Mucosa of descending colon (tissue), 3 donors: ENCODE measurements around the gene LAMTOR4. TPM values are rescaled to one million over a fixed set of nuclear protein-coding genes. Genes with fewer than 3 reads are reported as not detected.

Experiments used
- ATAC-seq: fragments of 200-7000 bp; cut with Tn5 transposase; one replicate; pipeline ENCODE4 v1.9.1; 2020; ENCODE audit warnings: mild to moderate bottlenecking, moderate library complexity
- DNase-seq, 3 donors: peaks; one replicate each; pipeline ENCODE4 v3.0.0-alpha.2; 2020
- H3K36me3 ChIP-seq: fragments of 200-600 bp; one replicate; pipeline ENCODE4 v1.8.0; 2021; ENCODE audit warnings: low read depth, mild to moderate bottlenecking
- H3K4me1 ChIP-seq: fragments of 200-600 bp; one replicate; pipeline ENCODE4 v1.8.0; 2021; ENCODE audit warnings: low read depth, mild to moderate bottlenecking
- H3K4me3 ChIP-seq: fragments of 200-600 bp; one replicate; pipeline ENCODE4 v1.8.0; 2021; ENCODE audit warnings: mild to moderate bottlenecking
- H3K9me3 ChIP-seq: fragments of 200-600 bp; one replicate; pipeline ENCODE4 v1.8.0; 2021; ENCODE audit warnings: mild to moderate bottlenecking
- intact Hi-C, 2 donors: fragments of 100-400 bp; cut with DNase I in 1 of 2; cut with micrococcal nuclease in 1 of 2; formaldehyde crosslinking; loops; one replicate each; pipeline versions ENCODE4 v1.11.0 to v1.11.1; 2022; cut with DNase I, micrococcal nuclease
- total RNA-seq, 3 donors: library from RNA; stranded (reverse); fragmentation: NEBNext Ultra II Directional in 2 of 3; extraction: Animal tissue kit (Norgen Biotek cat#: 25700) in 2 of 3; gene quantifications; one replicate each; pipeline versions ENCODE4 v1.2.1 to v1.2.4, GENCODE V29; 2021 to 2023
- TF ChIP-seq, protein P1 (sequence below): fragments of 200-600 bp; IDR thresholded peaks from one replicate; pipeline ENCODE4 v1.8.0; 2022; ENCODE audit warnings: antibody characterized with exemption, mild to moderate bottlenecking
- donor health status: DM: no; HTN: no; CAD: no; lungs with moderate emphysema.
- donor health status: DM: no; HTN: no; CAD: no.
- donor health status: DM: no; HTN: yes; CAD: no.

LAMTOR4 gene
- total RNA-seq, 3 donors from 2014 or later: 135 to 221 (median 187) TPM

DNA sequence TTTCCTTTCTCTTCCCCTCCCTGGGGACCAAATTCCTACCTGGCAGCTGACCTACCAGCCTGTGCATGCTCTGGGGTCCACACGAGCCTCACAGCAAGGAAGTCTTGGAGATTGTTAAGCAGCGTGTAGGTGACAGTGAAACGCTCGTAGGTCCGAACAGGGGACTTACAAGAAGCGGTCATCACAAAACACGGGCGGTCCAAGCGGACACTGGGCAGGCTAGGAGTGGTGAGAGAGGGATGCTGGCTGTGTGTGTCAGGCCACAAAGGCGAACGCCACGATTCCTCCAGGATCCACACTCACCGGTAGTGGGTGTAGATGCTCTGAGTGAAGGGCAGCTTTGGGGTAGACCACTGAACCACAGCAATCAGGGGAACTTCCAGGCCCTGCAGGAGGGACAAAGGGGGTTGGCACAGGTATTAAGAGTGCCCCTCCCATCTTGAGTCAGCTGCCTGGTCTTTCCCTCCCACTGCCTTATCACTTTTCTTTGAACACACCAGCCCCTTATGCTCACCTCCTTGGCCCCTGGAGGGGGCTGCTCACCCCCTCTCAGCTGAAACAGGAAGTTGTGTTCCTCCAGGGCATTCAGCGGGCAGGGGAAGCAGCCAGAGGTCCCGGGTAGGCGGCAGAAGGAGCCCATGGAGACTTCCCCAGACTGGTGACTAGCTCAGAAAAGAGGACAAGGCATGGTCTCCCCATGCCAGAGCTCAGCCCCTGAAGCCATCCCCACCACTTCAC, 7.8 kb downstream of the LAMTOR4 start:
- TF ChIP-seq, protein P1, sequence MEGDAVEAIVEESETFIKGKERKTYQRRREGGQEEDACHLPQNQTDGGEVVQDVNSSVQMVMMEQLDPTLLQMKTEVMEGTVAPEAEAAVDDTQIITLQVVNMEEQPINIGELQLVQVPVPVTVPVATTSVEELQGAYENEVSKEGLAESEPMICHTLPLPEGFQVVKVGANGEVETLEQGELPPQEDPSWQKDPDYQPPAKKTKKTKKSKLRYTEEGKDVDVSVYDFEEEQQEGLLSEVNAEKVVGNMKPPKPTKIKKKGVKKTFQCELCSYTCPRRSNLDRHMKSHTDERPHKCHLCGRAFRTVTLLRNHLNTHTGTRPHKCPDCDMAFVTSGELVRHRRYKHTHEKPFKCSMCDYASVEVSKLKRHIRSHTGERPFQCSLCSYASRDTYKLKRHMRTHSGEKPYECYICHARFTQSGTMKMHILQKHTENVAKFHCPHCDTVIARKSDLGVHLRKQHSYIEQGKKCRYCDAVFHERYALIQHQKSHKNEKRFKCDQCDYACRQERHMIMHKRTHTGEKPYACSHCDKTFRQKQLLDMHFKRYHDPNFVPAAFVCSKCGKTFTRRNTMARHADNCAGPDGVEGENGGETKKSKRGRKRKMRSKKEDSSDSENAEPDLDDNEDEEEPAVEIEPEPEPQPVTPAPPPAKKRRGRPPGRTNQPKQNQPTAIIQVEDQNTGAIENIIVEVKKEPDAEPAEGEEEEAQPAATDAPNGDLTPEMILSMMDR: no peak
- H3K36me3 ChIP-seq: no peaks in the 10 kb centered on the region
- intact Hi-C loops: no loop called here
- no peaks in the 10 kb centered on the region for H3K9me3 ChIP-seq
- H3K4me1 ChIP-seq: peaks cover 63% of the 10 kb centered on the region
- DNase-seq: peak in 1 of 3 donors; percentile 55
- no peak for ATAC-seq
- H3K4me3 ChIP-seq: no peak overlapping the region

GRCh38 chr7:100157069-100157333, 8.3 kb downstream of the LAMTOR4 start:
- intact Hi-C loops: no loop called here
- ATAC-seq: no peak
- peaks cover 58% of the 10 kb centered on the region for H3K4me1 ChIP-seq

GRCh38 chr7:100157334-100158228, 8.9 kb downstream of the LAMTOR4 start:
- Histone ChIP-seq H3K36me3 (no peaks in the 10 kb centered on the region), H3K4me3 (peak overlapping the region; percentile 75), H3K9me3 (no peaks in the 10 kb centered on the region), H3K4me1 (peaks cover 53% of the 10 kb centered on the region)
- peak; percentile 37 for ATAC-seq
- peak in 2 of 3 donors; percentile 54 to 72 for DNase-seq
- intact Hi-C loops: no loop called here
- TF ChIP-seq, protein P1: no peak

More at GRCh38 chr7:100157069-100157333, 8.3 kb downstream of the LAMTOR4 start:
- no peak for DNase-seq
- Histone ChIP-seq H3K4me3 (no peak overlapping the region), H3K9me3 (no peaks in the 10 kb centered on the region), H3K36me3 (no peaks in the 10 kb centered on the region)
- TF ChIP-seq, protein P1: no peak

DNA sequence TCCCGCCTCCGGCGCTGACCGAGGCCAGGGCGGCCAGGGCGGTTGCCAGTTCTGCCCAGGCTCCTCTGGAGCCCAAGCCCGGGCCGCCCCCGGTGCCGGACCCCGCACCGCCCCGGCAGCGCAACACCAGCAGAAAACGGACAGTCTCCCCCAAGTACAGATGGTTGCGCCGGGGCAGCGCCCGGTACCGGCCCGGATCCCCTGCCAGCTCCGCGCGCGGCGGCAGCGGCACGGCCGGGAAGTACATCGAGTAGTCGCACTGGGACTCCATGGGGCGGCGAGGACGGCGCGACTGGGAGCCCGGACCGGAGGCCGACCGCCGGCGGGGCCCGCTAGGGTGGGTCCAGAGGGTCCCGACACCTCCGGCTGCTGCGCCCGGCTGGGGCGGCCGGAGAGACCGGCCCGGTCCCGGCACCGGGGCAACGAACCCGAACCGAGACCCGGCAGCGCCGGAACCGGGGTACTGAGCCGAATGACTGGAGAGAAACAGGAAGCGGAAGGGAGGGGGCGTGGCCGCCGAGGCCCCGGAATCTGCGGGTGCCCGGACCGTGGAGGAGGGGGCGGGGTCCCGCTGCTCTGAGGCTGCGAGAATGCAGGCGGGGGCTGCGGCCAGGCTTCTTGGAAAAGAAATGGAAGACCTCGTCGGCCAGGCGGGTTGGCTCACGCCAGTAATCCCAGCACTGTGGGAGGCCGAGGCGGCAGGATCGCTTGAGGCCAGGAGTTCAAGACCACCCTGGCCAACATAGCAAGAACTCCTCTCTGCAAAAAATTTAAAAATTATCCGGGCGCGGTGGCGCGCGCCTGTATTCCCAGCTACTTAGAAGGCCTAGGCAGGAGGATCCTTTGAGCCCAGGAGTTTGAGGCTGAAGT, 9.7 kb downstream of the LAMTOR4 start, which contains the start of gene TRAPPC14:
TRAPPC14 (minus strand) TSS at position 495 of the 870 bp plus-strand sequence; CDS start at position 271, 224 bp downstream.
- DNase-seq (peak; percentile 95 to 98 (median 97)), ATAC-seq (peak; percentile 70)
- intact Hi-C loops: no loop called here
- TF ChIP-seq, protein P1: no peak
- Histone ChIP-seq H3K36me3 (no peaks in the 10 kb centered on the region), H3K9me3 (no peaks in the 10 kb centered on the region), H3K4me1 (peaks cover 49% of the 10 kb centered on the region), H3K4me3 (peak within 1 kb of the TSS; percentile 75)

GRCh38 chr7:100159099-100159623, 10.4 kb downstream of the LAMTOR4 start:
- Histone ChIP-seq H3K9me3 (no peaks in the 10 kb centered on the region), H3K4me1 (peaks cover 44% of the 10 kb centered on the region), H3K36me3 (no peaks in the 10 kb centered on the region), H3K4me3 (no peak overlapping the region)
- ATAC-seq: no peak
- peak in 1 of 3 donors; percentile 34 for DNase-seq
- TF ChIP-seq, protein P1: no peak
- intact Hi-C loops: no loop called here
